ENCODE results near the gene DDB1. TPM values are rescaled to one million over a fixed set of nuclear protein-coding genes. Genes with fewer than 3 reads are reported as not detected.

Gene DDB1
- total RNA-seq, 1 donor from 2014 or later, result 188 TPM

GRCh38 chr11:61279934-61280659 is 52.8 kb downstream of the DDB1 start:
- no peaks in the 10 kb centered on the region for H3K9me3 Mint-ChIP-seq (ENCODE audit: low read depth)
- peaks cover 3% of the 10 kb centered on the region for H3K4me1 Mint-ChIP-seq (ENCODE audit: low read depth)
- no peak overlapping the region for H3K27ac Mint-ChIP-seq (ENCODE audit: unreplicated experiment)
- H3K27me3 Mint-ChIP-seq (ENCODE audit: low read depth), result no peaks in the 10 kb centered on the region
- peaks cover 26% of the 10 kb centered on the region for H3K36me3 Mint-ChIP-seq (ENCODE audit: low read depth)
- TF ChIP-seq, protein P1, sequence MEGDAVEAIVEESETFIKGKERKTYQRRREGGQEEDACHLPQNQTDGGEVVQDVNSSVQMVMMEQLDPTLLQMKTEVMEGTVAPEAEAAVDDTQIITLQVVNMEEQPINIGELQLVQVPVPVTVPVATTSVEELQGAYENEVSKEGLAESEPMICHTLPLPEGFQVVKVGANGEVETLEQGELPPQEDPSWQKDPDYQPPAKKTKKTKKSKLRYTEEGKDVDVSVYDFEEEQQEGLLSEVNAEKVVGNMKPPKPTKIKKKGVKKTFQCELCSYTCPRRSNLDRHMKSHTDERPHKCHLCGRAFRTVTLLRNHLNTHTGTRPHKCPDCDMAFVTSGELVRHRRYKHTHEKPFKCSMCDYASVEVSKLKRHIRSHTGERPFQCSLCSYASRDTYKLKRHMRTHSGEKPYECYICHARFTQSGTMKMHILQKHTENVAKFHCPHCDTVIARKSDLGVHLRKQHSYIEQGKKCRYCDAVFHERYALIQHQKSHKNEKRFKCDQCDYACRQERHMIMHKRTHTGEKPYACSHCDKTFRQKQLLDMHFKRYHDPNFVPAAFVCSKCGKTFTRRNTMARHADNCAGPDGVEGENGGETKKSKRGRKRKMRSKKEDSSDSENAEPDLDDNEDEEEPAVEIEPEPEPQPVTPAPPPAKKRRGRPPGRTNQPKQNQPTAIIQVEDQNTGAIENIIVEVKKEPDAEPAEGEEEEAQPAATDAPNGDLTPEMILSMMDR (IDR thresholded peaks at IDR 0.05), result no peak
- DNase-seq (ENCODE audit: low spot score), result no peak
- no peak overlapping the region for H3K4me3 Mint-ChIP-seq (ENCODE audit: unreplicated experiment)

GRCh38 chr11:61278001-61278470 is 54.9 kb downstream of the DDB1 start:
- TF ChIP-seq, protein P1 (IDR thresholded peaks at IDR 0.05), result no peak
- H3K9me3 Mint-ChIP-seq (ENCODE audit: low read depth), result no peaks in the 10 kb centered on the region
- DNase-seq (ENCODE audit: low spot score), result no peak
- peaks cover 3% of the 10 kb centered on the region for H3K4me1 Mint-ChIP-seq (ENCODE audit: low read depth)
- no peak overlapping the region for H3K27ac Mint-ChIP-seq (ENCODE audit: unreplicated experiment)
- no peak overlapping the region for H3K4me3 Mint-ChIP-seq (ENCODE audit: unreplicated experiment)
- no peaks in the 10 kb centered on the region for H3K27me3 Mint-ChIP-seq (ENCODE audit: low read depth)
- peaks cover 20% of the 10 kb centered on the region for H3K36me3 Mint-ChIP-seq (ENCODE audit: low read depth)

- Mint-ChIP-seq H3K36me3 (ENCODE audit: low read depth) (peaks cover 15% of the 10 kb centered on the region), H3K27me3 (ENCODE audit: low read depth) (no peaks in the 10 kb centered on the region), H3K27ac (ENCODE audit: unreplicated experiment) (no peak overlapping the region), H3K9me3 (ENCODE audit: low read depth) (no peaks in the 10 kb centered on the region), H3K4me3 (ENCODE audit: unreplicated experiment) (no peak overlapping the region), H3K4me1 (ENCODE audit: low read depth) (peaks cover 3% of the 10 kb centered on the region)
- no peak for DNase-seq (ENCODE audit: low spot score)
- TF ChIP-seq, protein P1 (IDR thresholded peaks at IDR 0.05), result no peak
These were observed 55.5 kb downstream of the DDB1 start for GRCh38 chr11:61277186-61278000.

- Mint-ChIP-seq H3K27ac (ENCODE audit: unreplicated experiment) (no peak overlapping the region), H3K4me3 (ENCODE audit: unreplicated experiment) (no peak overlapping the region), H3K27me3 (ENCODE audit: low read depth) (no peaks in the 10 kb centered on the region), H3K9me3 (ENCODE audit: low read depth) (no peaks in the 10 kb centered on the region), H3K4me1 (ENCODE audit: low read depth) (peaks cover 3% of the 10 kb centered on the region), H3K36me3 (ENCODE audit: low read depth) (peaks cover 9% of the 10 kb centered on the region)
- DNase-seq (ENCODE audit: low spot score), result no peak
- TF ChIP-seq, protein P1 (IDR thresholded peaks at IDR 0.05), result no peak
These were observed 57.7 kb downstream of the DDB1 start for GRCh38 chr11:61275191-61275590.

- no peak for DNase-seq (ENCODE audit: low spot score)
- no peaks in the 10 kb centered on the region for H3K9me3 Mint-ChIP-seq (ENCODE audit: low read depth)
- H3K27ac Mint-ChIP-seq (ENCODE audit: unreplicated experiment), result no peak overlapping the region
- H3K27me3 Mint-ChIP-seq (ENCODE audit: low read depth), result no peaks in the 10 kb centered on the region
- peaks cover 3% of the 10 kb centered on the region for H3K4me1 Mint-ChIP-seq (ENCODE audit: low read depth)
- TF ChIP-seq, protein P1 (IDR thresholded peaks at IDR 0.05), result no peak
- H3K36me3 Mint-ChIP-seq (ENCODE audit: low read depth), result peaks cover 7% of the 10 kb centered on the region
- H3K4me3 Mint-ChIP-seq (ENCODE audit: unreplicated experiment), result no peak overlapping the region
These were observed 58.8 kb downstream of the DDB1 start for GRCh38 chr11:61274084-61274483.
